GM12872 (cell line): Measurements from ENCODE around the gene DERL2.

Source experiments
- TF ChIP-seq, protein P1 (sequence below): IDR thresholded peaks from 3 replicates; pipeline ENCODE4 v1.5.1; 2011; ENCODE audit warnings: low read depth, mild to moderate bottlenecking, low read length, moderate library complexity; ENCODE audit not compliant: insufficient read depth

The DERL2 gene

DNA sequence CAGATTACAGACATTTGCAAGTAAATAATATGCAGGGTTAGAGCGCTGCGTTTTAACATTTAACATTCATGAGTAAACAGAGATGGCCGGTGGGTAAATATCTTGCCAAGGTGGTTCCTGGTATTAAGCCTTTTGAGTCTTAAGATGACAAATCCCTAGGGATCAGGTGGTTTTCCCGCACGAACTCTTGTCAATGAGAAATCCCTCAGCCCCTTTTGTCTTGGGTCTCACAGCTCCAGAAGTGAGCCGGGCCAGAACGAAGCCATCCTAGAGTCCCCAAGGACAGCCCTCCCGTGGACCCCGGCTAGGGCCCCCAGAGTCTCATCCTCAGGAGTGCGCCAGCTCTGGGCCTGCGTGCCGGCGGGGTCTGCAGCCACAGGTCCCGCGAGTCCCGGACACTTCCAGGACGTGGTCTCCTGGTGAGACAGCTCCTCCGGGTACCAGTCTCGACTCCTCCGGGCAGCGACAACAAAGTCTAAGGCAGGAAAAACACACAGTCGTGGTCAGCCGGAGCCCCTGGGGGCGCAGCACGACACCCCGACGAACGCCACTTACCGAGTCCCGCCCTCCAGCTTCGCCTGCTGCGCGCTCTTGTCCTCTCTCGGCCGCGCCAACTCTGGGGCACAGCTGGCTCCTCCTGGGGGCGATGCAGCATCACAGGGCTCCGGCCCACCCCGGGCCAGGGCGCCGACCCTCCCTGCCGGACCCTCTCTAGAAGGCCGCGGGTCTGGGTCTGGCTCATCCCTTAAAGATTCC, 13.7 kb upstream of the DERL2 start:
- TF ChIP-seq, protein P1, sequence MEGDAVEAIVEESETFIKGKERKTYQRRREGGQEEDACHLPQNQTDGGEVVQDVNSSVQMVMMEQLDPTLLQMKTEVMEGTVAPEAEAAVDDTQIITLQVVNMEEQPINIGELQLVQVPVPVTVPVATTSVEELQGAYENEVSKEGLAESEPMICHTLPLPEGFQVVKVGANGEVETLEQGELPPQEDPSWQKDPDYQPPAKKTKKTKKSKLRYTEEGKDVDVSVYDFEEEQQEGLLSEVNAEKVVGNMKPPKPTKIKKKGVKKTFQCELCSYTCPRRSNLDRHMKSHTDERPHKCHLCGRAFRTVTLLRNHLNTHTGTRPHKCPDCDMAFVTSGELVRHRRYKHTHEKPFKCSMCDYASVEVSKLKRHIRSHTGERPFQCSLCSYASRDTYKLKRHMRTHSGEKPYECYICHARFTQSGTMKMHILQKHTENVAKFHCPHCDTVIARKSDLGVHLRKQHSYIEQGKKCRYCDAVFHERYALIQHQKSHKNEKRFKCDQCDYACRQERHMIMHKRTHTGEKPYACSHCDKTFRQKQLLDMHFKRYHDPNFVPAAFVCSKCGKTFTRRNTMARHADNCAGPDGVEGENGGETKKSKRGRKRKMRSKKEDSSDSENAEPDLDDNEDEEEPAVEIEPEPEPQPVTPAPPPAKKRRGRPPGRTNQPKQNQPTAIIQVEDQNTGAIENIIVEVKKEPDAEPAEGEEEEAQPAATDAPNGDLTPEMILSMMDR, result no peak

GRCh38 chr17:5492970-5493369, 7.0 kb upstream of the DERL2 start:
- TF ChIP-seq, protein P1, result no peak

- TF ChIP-seq, protein P1, result no peak
Observed at GRCh38 chr17:5488752-5489151, 2.8 kb upstream of the DERL2 start.

GRCh38 chr17:5486206-5487124, 487 bp upstream of the DERL2 start, which contains the start of gene MIS12:
MIS12 (plus strand) TSS chr17:5486566; CDS start chr17:5488863, 2,297 bp downstream.
- TF ChIP-seq, protein P1, result no peak

DNA sequence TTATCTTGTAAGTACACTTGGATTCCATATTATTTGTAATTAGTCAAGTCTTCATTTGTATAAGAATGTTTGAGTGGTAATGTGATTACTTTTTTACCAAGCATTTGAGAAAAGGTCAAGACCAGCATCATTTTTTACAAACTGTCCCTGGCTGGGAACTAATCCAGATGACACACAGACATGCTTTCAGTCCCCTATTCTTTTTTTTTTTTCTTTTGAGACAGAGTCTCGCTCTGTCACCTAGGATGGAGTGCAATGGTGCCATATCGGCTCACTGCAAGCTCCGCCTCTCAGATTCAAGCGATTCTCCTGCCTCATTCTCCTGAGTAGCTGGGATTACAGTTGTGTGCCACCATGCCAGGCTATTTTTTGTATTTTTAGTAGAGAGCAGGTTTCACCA, 4.5 kb downstream of the DERL2 start:
- TF ChIP-seq, protein P1, result no peak

DNA sequence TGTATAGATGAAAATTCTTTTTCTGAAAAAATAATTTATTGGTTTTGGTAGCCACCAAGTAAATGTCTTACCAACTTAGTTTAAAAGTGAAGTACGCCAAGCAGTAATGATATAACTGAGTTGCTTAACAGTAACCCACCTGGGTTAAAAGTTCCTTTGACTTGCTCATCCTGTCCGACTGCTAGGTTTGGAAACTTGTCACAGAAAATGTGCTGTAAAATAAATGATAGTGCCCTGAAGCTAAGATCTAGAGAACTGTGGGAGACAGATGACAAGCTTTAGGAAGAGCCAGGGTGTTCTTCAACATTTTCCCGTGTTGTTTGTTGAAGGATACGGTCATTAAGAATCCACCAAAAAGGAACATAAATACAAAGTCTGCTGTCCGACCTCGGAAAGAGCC, 5.0 kb downstream of the DERL2 start:
- TF ChIP-seq, protein P1, result no peak

DNA sequence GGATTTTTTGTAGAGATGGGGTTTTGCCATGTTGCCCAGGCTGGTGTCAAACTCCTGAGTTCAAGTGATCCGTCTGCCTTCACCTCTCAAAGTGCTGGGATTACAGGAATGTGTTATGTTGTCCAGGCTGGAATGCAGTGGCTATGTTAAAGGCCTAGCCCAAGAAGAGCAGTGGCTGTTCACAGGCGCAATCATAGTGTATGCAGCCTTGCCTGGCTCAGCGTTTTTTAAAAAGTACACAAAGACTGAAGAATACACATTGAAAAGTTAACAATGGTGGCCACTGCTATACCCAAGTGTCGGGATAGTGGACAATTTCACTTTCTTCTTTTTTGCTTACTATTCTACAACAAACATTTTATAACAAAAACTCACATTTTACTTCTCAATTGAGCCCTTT, 7.0 kb downstream of the DERL2 start:
- TF ChIP-seq, protein P1, result no peak
